Keratinocyte (primary cell): Measurements from ENCODE around the gene PTPRF.

Experiments used
- CTCF ChIP-seq, 3 experiments: IDR thresholded peaks in 1 of 3; conservative IDR thresholded peaks in 1 of 3; optimal IDR thresholded peaks in 1 of 3; 2 replicates in 2 of 3; 3 replicates in 1 of 3; pipeline versions ENCODE3 to v1.5.1; 2011; ENCODE audit warnings: low read length in 3 of 3, mild to moderate bottlenecking in 3 of 3, moderate library complexity in 2 of 3, control low read depth in 1 of 3, inconsistent platforms in 1 of 3; ENCODE audit not compliant: insufficient read depth in 2 of 3; ENCODE audit errors: extremely low read depth in 1 of 3
- EZH2 ChIP-seq: IDR thresholded peaks from one replicate; pipeline ENCODE4 v1.6.1; 2012; ENCODE audit warnings: inconsistent platforms, mild to moderate bottlenecking, low read length, moderate library complexity

- TF ChIP-seq CTCF (optimal IDR thresholded peaks at IDR 0.05 in 1 of 3, IDR thresholded peaks at IDR 0.05 in 1 of 3, conservative IDR thresholded peaks at IDR 0.05 in 1 of 3; ENCODE audit: extremely low read depth in 1 of 3, insufficient read depth in 2 of 3, low read length in 3 of 3): no peak
- TF ChIP-seq EZH2: no peak
Observed at GRCh38 chr1:43503534-43503933, 27.1 kb upstream of the PTPRF start.
